ENCODE measurements around the gene GPC4. TPM values are rescaled to one million over a fixed set of nuclear protein-coding genes. Genes with fewer than 3 reads are reported as not detected.

Gene GPC4
- total and polyA plus RNA-seq, 9 of the 15 experiments (the other 6 are each of a cell fraction or from before 2014, with no cell fraction given) = 0.11 TPM; not detected in 8

GRCh38 chrX:133306316-133306715 lies 109.0 kb downstream of the GPC4 start:
- DNase-seq (ENCODE audit: extremely low read depth in 1 of 4, low spot score in 3 of 4) = no peak
- in situ Hi-C loops (cut with MboI) = no loop called here
- no peak for ATAC-seq
- no peak overlapping the region for H2AFZ ChIP-seq (ENCODE audit: low read depth, low read length)
- H3K9me1 ChIP-seq (ENCODE audit: control insufficient read depth, insufficient read depth, low read length) = no peaks in the 10 kb centered on the region
- H3K79me2 ChIP-seq (ENCODE audit: control insufficient read depth, insufficient read depth, low read length) = no peaks in the 10 kb centered on the region
- H3K27ac ChIP-seq (ENCODE audit: extremely low read depth, low read depth, low read length) = no peak overlapping the region
- CTCF ChIA-PET (ENCODE audit: low intra/inter-chr PET ratio) = no interaction called here
- no peaks in the 10 kb centered on the region for H3K36me3 ChIP-seq (ENCODE audit: control insufficient read depth, insufficient read depth, low read length)
- no peaks in the 10 kb centered on the region for H3K27me3 ChIP-seq (ENCODE audit: control insufficient read depth in 2 of 2, insufficient read depth in 2 of 2, low read length in 2 of 2)
- H3K4me2 ChIP-seq (ENCODE audit: insufficient read depth, low read length) = no peak overlapping the region
- WGBS (ENCODE audit: insufficient coverage, low coverage, missing lambda C conversion rate) = 0% methylated on average over 3 of the region's 3 CpGs
- BruUV-seq (replicated peaks) = no TSS peak
- FAIRE-seq = no peak
- H3K9ac ChIP-seq (ENCODE audit: insufficient read depth in 1 of 2, low read depth in 2 of 2, low read length in 2 of 2) = no peak overlapping the region
- no peaks in the 10 kb centered on the region for H4K20me1 ChIP-seq (replicated peaks; ENCODE audit: control insufficient read depth, insufficient read depth, low read length)
- H3K4me3 ChIP-seq = no peak overlapping the region
- no peaks in the 10 kb centered on the region for H3K9me3 ChIP-seq (replicated peaks; ENCODE audit: control insufficient read depth, insufficient read depth, low read depth, low read length)
- no peaks in the 10 kb centered on the region for H3K4me1 ChIP-seq (replicated peaks in 1 of 2; ENCODE audit: control insufficient read depth in 2 of 2, insufficient read depth in 2 of 2, low read length in 2 of 2)
- POLR2A ChIA-PET = no interaction called here
- intact Hi-C loops (cut with micrococcal nuclease) = no loop called here
- TF ChIP-seq MXD1 (CRISPR knock-in tag; IDR thresholded peaks at IDR 0.05; ENCODE audit: borderline replicate concordance, poor library complexity, severe bottlenecking) (no peak), ZNF146 (CRISPR knock-in tag; IDR thresholded peaks at IDR 0.05; ENCODE audit: unreplicated experiment) (no peak), CREB3L1 (IDR thresholded peaks at IDR 0.05; ENCODE audit: borderline replicate concordance, low read depth) (no peak), HNRNPH1 (optimal IDR thresholded peaks at IDR 0.05; ENCODE audit: low read depth, low read length) (no peak), GATA2 (CRISPR knock-in tag; IDR thresholded peaks at IDR 0.05) (no peak), KAT7 (CRISPR knock-in tag; IDR thresholded peaks at IDR 0.05; ENCODE audit: borderline replicate concordance) (no peak), BRF1 (IDR thresholded peaks at IDR 0.05; ENCODE audit: borderline replicate concordance, extremely low read depth, insufficient read length) (no peak), ZNF830 (CRISPR knock-in tag; IDR thresholded peaks at IDR 0.05) (no peak), RNF219 (CRISPR knock-in tag; IDR thresholded peaks at IDR 0.05) (no peak), ESRRB (CRISPR knock-in tag; IDR thresholded peaks at IDR 0.05; ENCODE audit: borderline replicate concordance) (no peak), SMARCA5 (IDR thresholded peaks at IDR 0.05) (no peak), ZNF75A (CRISPR knock-in tag; IDR thresholded peaks at IDR 0.05) (no peak), MEF2A (IDR thresholded peaks at IDR 0.05; ENCODE audit: control insufficient read depth, low read depth, low read length) (no peak), ZBTB8A (IDR thresholded peaks at IDR 0.05; ENCODE audit: partially characterized antibody) (no peak), IRF9 (tag; IDR thresholded peaks at IDR 0.05) (no peak), ZBTB33 (CRISPR knock-in tag; IDR thresholded peaks at IDR 0.05) (no peak), KLF1 (tag; IDR thresholded peaks at IDR 0.05) (no peak)

Measured in K562 (cell line).